Endothelial cell of umbilical vein (primary cell): ENCODE data around the gene SDC4. TPM values are rescaled to one million over a fixed set of nuclear protein-coding genes. Genes with fewer than 3 reads are reported as not detected.

Experiments
- BruUV-seq: library from RNA; stranded (reverse); fragments of 400-500 nt; replicated peaks from 2 replicates; lab custom pipeline; 2021; lab: Mats Ljungman, UMichigan
- CTCF ChIA-PET: fragments of 300-600, 350-600 bp; sonication (Branson Sonifier 250); formaldehyde crosslinking; loops from one replicate; lab custom pipeline; 2021; ENCODE audit warnings: antibody characterized with exemption, inconsistent platforms; lab: Charles Lee
- POLR2A ChIA-PET: fragments of 300-600, 350-600 bp; sonication (Branson Sonifier 250); formaldehyde crosslinking; loops from one replicate; lab custom pipeline; 2021; ENCODE audit warnings: antibody characterized with exemption, inconsistent platforms; lab: Charles Lee
- DNase-seq: peaks from one replicate; pipeline ENCODE4 v3.0.0-alpha.2; 2011; ENCODE audit warnings: low read depth, low spot score
- FAIRE-seq: peaks from 2 replicates; lab custom pipeline; 2011; peaks lifted over from hg19 to GRCh38; lab: Jason Lieb, UNC
- H2AFZ ChIP-seq: 2 replicates; pipeline ENCODE4 v1.6.0; 2012; ENCODE audit warnings: low read depth, low read length, control low read depth, inconsistent platforms
- H3K27ac ChIP-seq: 2 replicates; pipeline ENCODE4 v1.5.1; 2011; ENCODE audit warnings: low read depth, mild to moderate bottlenecking, control low read depth, low read length, moderate library complexity; ENCODE audit not compliant: insufficient read depth
- H3K27me3 ChIP-seq, 2 experiments: 2 replicates each; pipeline versions ENCODE4 v1.6.0 to v1.6.1; 2011; ENCODE audit warnings: low read length in 2 of 2, mixed read lengths in 1 of 2; ENCODE audit not compliant: control insufficient read depth in 2 of 2, insufficient read depth in 2 of 2
- H3K36me3 ChIP-seq, 2 experiments: 2 replicates in 1 of 2; 3 replicates in 1 of 2; pipeline ENCODE4 v1.5.1; 2011; ENCODE audit warnings: low read length in 2 of 2, mild to moderate bottlenecking in 1 of 2, moderate library complexity in 1 of 2; ENCODE audit not compliant: control insufficient read depth in 2 of 2, insufficient read depth in 2 of 2; ENCODE audit errors: extremely low read depth in 1 of 2
- H3K4me1 ChIP-seq: 3 replicates; pipeline ENCODE4 v1.5.1; 2011; ENCODE audit warnings: mild to moderate bottlenecking, low read length; ENCODE audit not compliant: control insufficient read depth, insufficient read depth; ENCODE audit errors: extremely low read depth
- H3K4me2 ChIP-seq: 2 replicates; pipeline ENCODE4 v1.6.1; 2011; ENCODE audit warnings: low read length, control low read depth, mixed read lengths; ENCODE audit not compliant: insufficient read depth
- H3K4me3 ChIP-seq, 3 experiments: fragments of 200-600 bp in 1 of 3; sonication (generic), shearing (Covaris generic) in 1 of 3; replicated peaks in 1 of 3; 2 replicates each; pipeline ENCODE4 v1.5.1; 2011 to 2016; ENCODE audit warnings: control low read depth in 3 of 3, low read length in 3 of 3, mild to moderate bottlenecking in 2 of 3, inconsistent platforms in 1 of 3, low read depth in 1 of 3, moderate library complexity in 1 of 3; ENCODE audit not compliant: insufficient read depth in 1 of 3
- H3K79me2 ChIP-seq: 2 replicates; pipeline ENCODE4 v1.6.0; 2012; ENCODE audit warnings: low read length, inconsistent platforms; ENCODE audit not compliant: control insufficient read depth, insufficient read depth
- H3K9ac ChIP-seq: replicated peaks from 2 replicates; pipeline ENCODE3; 2011; ENCODE audit warnings: low read length, control low read depth; ENCODE audit not compliant: insufficient read depth; ENCODE audit errors: extremely low read depth
- H3K9me1 ChIP-seq: replicated peaks from 3 replicates; pipeline ENCODE4 v1.6.0; 2011; ENCODE audit warnings: mild to moderate bottlenecking, low read length; ENCODE audit not compliant: control insufficient read depth, insufficient read depth; ENCODE audit errors: extremely low read depth
- H3K9me3 ChIP-seq: replicated peaks from 2 replicates; pipeline ENCODE4 v1.5.1; 2012; ENCODE audit warnings: low read length, inconsistent platforms; ENCODE audit not compliant: control insufficient read depth, insufficient read depth
- H4K20me1 ChIP-seq: replicated peaks from 2 replicates; pipeline ENCODE3; 2011; ENCODE audit warnings: mild to moderate bottlenecking, low read length; ENCODE audit not compliant: control insufficient read depth, insufficient read depth; ENCODE audit errors: extremely low read depth
- EZH2 ChIP-seq: IDR thresholded peaks from 2 replicates; pipeline ENCODE4 v1.6.1; 2012; ENCODE audit warnings: borderline replicate concordance, low read depth, mild to moderate bottlenecking, moderate library complexity, low read length, inconsistent platforms; ENCODE audit not compliant: severe bottlenecking
- FOS ChIP-seq: IDR thresholded peaks from 2 replicates; pipeline ENCODE4 v1.6.1; 2011; ENCODE audit warnings: mild to moderate bottlenecking, low read length, moderate library complexity, borderline replicate concordance; ENCODE audit not compliant: insufficient read depth
- GATA2 ChIP-seq: IDR thresholded peaks from 2 replicates; pipeline ENCODE4 v1.7.0; 2011; ENCODE audit warnings: low read depth, mild to moderate bottlenecking, moderate library complexity, mixed read lengths, low read length; ENCODE audit not compliant: insufficient read length, insufficient read depth
- JUN ChIP-seq: IDR thresholded peaks from 2 replicates; pipeline ENCODE4 v1.6.1; 2011; ENCODE audit warnings: borderline replicate concordance, low read depth; ENCODE audit not compliant: insufficient read length, insufficient read depth
- MYC ChIP-seq: IDR thresholded peaks from one replicate; pipeline ENCODE4 v1.6.1; 2011; ENCODE audit warnings: mild to moderate bottlenecking, low read depth, low read length
- POLR2A ChIP-seq: IDR thresholded peaks from 2 replicates; pipeline ENCODE4 v1.6.1; 2012; ENCODE audit warnings: low read depth, mild to moderate bottlenecking, control low read depth, low read length
- POLR2AphosphoS5 ChIP-seq: IDR thresholded peaks from 2 replicates; pipeline ENCODE4 v1.6.1; 2012; ENCODE audit warnings: low read depth, mild to moderate bottlenecking, control low read depth, low read length, moderate library complexity; ENCODE audit not compliant: insufficient read depth
- dilution Hi-C: fragments of 300-500 bp; cut with MboI; formaldehyde crosslinking; loops from one replicate; pipeline ENCODE4 v1.15.0; 2019; ENCODE audit warnings: low sequenced_read_pairs; ENCODE audit not compliant: extremely low pct_ligation_motif_present
- intact Hi-C: fragments of 100-400 bp; cut with micrococcal nuclease; formaldehyde crosslinking; loops from one replicate; pipeline ENCODE4 v1.10.0; 2022
- polyA plus RNA-seq, 4 experiments: library from polyadenylated mRNA; depleted of rRNA in 3 of 4; stranded (reverse) in 3 of 4; unstranded in 1 of 4; fragments of >200 nt; gene quantifications; 2 replicates each; pipeline versions ENCODE4 v1.2.1 to v1.2.3, GENCODE V29; 2011 to 2012; ENCODE audit warnings: missing spikeins in 1 of 4
- total RNA-seq: library from RNA; stranded (reverse); gene quantifications from 2 replicates; pipeline ENCODE4 v1.2.3, GENCODE V29; 2021
- TF ChIP-seq, protein P1 (sequence below): IDR thresholded peaks from 2 replicates; pipeline ENCODE4 v1.6.1; 2011; ENCODE audit not compliant: insufficient read depth, insufficient read length
- TF ChIP-seq, protein P2 (sequence below), 2 donors: IDR thresholded peaks; 1 replicate in 1 of 2; 2 replicates in 1 of 2; pipeline ENCODE4 v1.5.1; 2011; ENCODE audit warnings: low read length in 2 of 2, mild to moderate bottlenecking in 2 of 2, moderate library complexity in 2 of 2, control low read depth in 1 of 2, inconsistent platforms in 1 of 2, low read depth in 1 of 2; ENCODE audit not compliant: insufficient read depth in 1 of 2; ENCODE audit errors: extremely low read depth in 1 of 2

Gene SDC4
- total and polyA plus RNA-seq, 2 donors (not counting 3 experiments of a cell fraction or from before 2014, with no cell fraction given): 26.3 to 32.0 TPM

GRCh38 chr20:45297786-45298497, 50.3 kb downstream of the SDC4 start:
- Histone ChIP-seq H3K27ac (no peak overlapping the region), H3K36me3 (no peaks in the 10 kb centered on the region), H3K4me2 (no peak overlapping the region), H3K9ac (no peak overlapping the region), H4K20me1 (no peaks in the 10 kb centered on the region), H3K4me1 (peaks cover 7% of the 10 kb centered on the region), H3K79me2 (no peaks in the 10 kb centered on the region), H3K27me3 (peaks cover 0 to 2% of the 10 kb centered on the region in 2 experiments), H3K4me3 (no peak overlapping the region), H3K9me1 (no peaks in the 10 kb centered on the region), H2AFZ (no peak overlapping the region), H3K9me3 (no peaks in the 10 kb centered on the region)
- dilution Hi-C loops: no loop called here
- ChIA-PET POLR2A (no interaction called here), CTCF (interaction anchor here (1.6 to 1.9 kb wide), 2 partner anchors 14 to 473 kb away, joined by 5 to 6 read pairs; no protein-coding TSS in a partner anchor)
- intact Hi-C loops: loop anchor here (10.0 kb wide), 1 partner anchor 413 kb away; the partner anchor contains the start of gene YWHAB
- BruUV-seq: no TSS peak
- DNase-seq (no peak), FAIRE-seq (no peak)
- TF ChIP-seq, protein P1, sequence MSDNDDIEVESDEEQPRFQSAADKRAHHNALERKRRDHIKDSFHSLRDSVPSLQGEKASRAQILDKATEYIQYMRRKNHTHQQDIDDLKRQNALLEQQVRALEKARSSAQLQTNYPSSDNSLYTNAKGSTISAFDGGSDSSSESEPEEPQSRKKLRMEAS: no peak
- TF ChIP-seq GATA2 (no peak), EZH2 (no peak), JUN (no peak), FOS (no peak), POLR2A (no peak), POLR2AphosphoS5 (no peak), MYC (no peak)
- TF ChIP-seq, protein P2, sequence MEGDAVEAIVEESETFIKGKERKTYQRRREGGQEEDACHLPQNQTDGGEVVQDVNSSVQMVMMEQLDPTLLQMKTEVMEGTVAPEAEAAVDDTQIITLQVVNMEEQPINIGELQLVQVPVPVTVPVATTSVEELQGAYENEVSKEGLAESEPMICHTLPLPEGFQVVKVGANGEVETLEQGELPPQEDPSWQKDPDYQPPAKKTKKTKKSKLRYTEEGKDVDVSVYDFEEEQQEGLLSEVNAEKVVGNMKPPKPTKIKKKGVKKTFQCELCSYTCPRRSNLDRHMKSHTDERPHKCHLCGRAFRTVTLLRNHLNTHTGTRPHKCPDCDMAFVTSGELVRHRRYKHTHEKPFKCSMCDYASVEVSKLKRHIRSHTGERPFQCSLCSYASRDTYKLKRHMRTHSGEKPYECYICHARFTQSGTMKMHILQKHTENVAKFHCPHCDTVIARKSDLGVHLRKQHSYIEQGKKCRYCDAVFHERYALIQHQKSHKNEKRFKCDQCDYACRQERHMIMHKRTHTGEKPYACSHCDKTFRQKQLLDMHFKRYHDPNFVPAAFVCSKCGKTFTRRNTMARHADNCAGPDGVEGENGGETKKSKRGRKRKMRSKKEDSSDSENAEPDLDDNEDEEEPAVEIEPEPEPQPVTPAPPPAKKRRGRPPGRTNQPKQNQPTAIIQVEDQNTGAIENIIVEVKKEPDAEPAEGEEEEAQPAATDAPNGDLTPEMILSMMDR (IDR thresholded peaks at IDR 0.05; ENCODE audit: extremely low read depth in 1 of 2, insufficient read depth in 1 of 2, low read depth in 1 of 2, low read length in 2 of 2): no peak
